Measurements from ENCODE around the gene PCMTD2.

Gene PCMTD2

DNA sequence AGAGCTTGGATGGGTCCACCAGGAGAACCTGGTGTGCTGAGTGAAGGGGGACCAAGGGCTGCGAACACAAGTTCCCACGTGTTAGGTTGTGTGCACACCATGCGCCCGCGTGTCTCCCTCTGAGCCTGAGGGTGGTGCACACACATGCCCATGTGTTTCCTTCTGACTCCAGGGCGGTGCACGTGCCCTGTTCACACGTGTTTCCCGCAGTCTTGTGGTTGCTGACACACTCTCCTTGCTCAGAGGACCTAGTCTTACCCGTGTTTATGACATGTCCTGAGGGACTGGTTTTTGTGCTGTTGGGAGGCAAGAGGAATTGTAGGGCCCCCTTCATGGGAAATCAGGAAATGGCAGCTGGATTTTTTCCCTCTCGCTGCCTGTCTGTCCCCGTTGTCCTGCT lies 36.3 kb upstream of the PCMTD2 start:
- CTCF ChIA-PET, result no interaction called here
- H3K36me3 ChIP-seq (ENCODE audit: control insufficient read depth in 2 of 2, insufficient read depth in 1 of 2, low read length in 2 of 2), result no peaks in the 10 kb centered on the region
- TF ChIP-seq, protein P1, sequence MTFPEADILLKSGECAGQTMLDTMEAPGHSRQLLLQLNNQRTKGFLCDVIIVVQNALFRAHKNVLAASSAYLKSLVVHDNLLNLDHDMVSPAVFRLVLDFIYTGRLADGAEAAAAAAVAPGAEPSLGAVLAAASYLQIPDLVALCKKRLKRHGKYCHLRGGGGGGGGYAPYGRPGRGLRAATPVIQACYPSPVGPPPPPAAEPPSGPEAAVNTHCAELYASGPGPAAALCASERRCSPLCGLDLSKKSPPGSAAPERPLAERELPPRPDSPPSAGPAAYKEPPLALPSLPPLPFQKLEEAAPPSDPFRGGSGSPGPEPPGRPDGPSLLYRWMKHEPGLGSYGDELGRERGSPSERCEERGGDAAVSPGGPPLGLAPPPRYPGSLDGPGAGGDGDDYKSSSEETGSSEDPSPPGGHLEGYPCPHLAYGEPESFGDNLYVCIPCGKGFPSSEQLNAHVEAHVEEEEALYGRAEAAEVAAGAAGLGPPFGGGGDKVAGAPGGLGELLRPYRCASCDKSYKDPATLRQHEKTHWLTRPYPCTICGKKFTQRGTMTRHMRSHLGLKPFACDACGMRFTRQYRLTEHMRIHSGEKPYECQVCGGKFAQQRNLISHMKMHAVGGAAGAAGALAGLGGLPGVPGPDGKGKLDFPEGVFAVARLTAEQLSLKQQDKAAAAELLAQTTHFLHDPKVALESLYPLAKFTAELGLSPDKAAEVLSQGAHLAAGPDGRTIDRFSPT (tag by site-specific recombination; IDR thresholded peaks at IDR 0.05), result no peak
- TF ChIP-seq TCF7L2 (IDR thresholded peaks at IDR 0.05; ENCODE audit: borderline replicate concordance, low read depth, low read length) (no peak), ZNF266 (tag by site-specific recombination; IDR thresholded peaks at IDR 0.05; ENCODE audit: low read depth) (no peak), ZNF548 (tag by site-specific recombination; IDR thresholded peaks at IDR 0.05) (no peak), ZNF2 (tag by site-specific recombination; IDR thresholded peaks at IDR 0.05) (no peak), HOXD13 (CRISPR knock-in tag; IDR thresholded peaks at IDR 0.05; ENCODE audit: borderline replicate concordance) (no peak), ZNF350 (tag by site-specific recombination; IDR thresholded peaks at IDR 0.05) (no peak), ZNF112 (tag by site-specific recombination; IDR thresholded peaks at IDR 0.05) (no peak), ZNF274 (IDR thresholded peaks at IDR 0.05; ENCODE audit: low read length) (no peak), ZNF274 (tag by site-specific recombination; IDR thresholded peaks at IDR 0.05; ENCODE audit: borderline replicate concordance) (no peak), ZNF341 (tag by site-specific recombination; IDR thresholded peaks at IDR 0.05; ENCODE audit: low read depth) (no peak), KLF16 (tag by site-specific recombination; IDR thresholded peaks at IDR 0.05) (no peak), ZNF707 (tag by site-specific recombination; IDR thresholded peaks at IDR 0.05) (no peak), GLIS1 (tag by site-specific recombination; IDR thresholded peaks at IDR 0.05) (no peak)
- TF ChIP-seq, protein P2, sequence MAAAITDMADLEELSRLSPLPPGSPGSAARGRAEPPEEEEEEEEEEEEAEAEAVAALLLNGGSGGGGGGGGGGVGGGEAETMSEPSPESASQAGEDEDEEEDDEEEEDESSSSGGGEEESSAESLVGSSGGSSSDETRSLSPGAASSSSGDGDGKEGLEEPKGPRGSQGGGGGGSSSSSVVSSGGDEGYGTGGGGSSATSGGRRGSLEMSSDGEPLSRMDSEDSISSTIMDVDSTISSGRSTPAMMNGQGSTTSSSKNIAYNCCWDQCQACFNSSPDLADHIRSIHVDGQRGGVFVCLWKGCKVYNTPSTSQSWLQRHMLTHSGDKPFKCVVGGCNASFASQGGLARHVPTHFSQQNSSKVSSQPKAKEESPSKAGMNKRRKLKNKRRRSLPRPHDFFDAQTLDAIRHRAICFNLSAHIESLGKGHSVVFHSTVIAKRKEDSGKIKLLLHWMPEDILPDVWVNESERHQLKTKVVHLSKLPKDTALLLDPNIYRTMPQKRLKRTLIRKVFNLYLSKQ (tag by site-specific recombination; IDR thresholded peaks at IDR 0.05; ENCODE audit: borderline replicate concordance), result no peak
- H3K4me3 ChIP-seq (ENCODE audit: low read depth, low read length), result no peak overlapping the region
- POLR2A ChIA-PET, result no interaction called here
- no peak overlapping the region for H3K27ac ChIP-seq (ENCODE audit: extremely low read depth, low read depth, low read length)
- no peaks in the 10 kb centered on the region for H3K9me3 ChIP-seq (ENCODE audit: control insufficient read depth, insufficient read depth, low read depth, low read length)
- H3K4me1 ChIP-seq (ENCODE audit: control insufficient read depth, insufficient read depth, low read length), result no peaks in the 10 kb centered on the region

DNA sequence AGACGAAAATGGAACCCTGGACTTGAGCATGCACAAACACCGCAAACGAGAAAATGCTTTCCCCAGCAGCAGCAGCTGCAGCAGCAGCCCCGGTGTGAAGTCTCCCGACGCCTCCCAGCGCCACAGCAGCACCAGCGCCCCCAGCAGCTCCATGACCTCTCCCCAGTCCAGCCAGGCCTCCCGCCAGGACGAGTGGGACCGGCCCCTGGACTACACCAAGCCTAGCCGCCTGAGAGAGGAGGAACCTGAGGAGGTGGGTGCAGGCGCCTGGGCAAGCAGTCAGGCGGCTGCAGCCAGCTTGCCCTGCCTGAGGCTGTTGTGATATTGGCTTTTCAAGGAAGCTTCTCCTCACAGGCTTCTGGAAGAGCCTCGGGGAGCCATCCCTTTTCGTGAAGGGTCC lies 35.8 kb upstream of the PCMTD2 start:
- CTCF ChIA-PET, result no interaction called here
- no peaks in the 10 kb centered on the region for H3K4me1 ChIP-seq (ENCODE audit: control insufficient read depth, insufficient read depth, low read length)
- POLR2A ChIA-PET, result no interaction called here

More for the DNA sequence above, 35.8 kb upstream of the PCMTD2 start:
- H3K9me3 ChIP-seq (ENCODE audit: control insufficient read depth, insufficient read depth, low read depth, low read length), result no peaks in the 10 kb centered on the region
- H3K36me3 ChIP-seq (ENCODE audit: control insufficient read depth in 2 of 2, insufficient read depth in 1 of 2, low read length in 2 of 2), result no peaks in the 10 kb centered on the region
- TF ChIP-seq, protein P3, sequence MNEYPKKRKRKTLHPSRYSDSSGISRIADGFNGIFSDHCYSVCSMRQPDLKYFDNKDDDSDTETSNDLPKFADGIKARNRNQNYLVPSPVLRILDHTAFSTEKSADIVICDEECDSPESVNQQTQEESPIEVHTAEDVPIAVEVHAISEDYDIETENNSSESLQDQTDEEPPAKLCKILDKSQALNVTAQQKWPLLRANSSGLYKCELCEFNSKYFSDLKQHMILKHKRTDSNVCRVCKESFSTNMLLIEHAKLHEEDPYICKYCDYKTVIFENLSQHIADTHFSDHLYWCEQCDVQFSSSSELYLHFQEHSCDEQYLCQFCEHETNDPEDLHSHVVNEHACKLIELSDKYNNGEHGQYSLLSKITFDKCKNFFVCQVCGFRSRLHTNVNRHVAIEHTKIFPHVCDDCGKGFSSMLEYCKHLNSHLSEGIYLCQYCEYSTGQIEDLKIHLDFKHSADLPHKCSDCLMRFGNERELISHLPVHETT (tag by site-specific recombination; IDR thresholded peaks at IDR 0.05), result no peak
- TF ChIP-seq GFI1B (tag by site-specific recombination; IDR thresholded peaks at IDR 0.05) (no peak), KLF16 (tag by site-specific recombination; IDR thresholded peaks at IDR 0.05) (no peak), ZNF221 (tag by site-specific recombination; IDR thresholded peaks at IDR 0.05; ENCODE audit: borderline replicate concordance) (no peak), REPIN1 (tag by site-specific recombination; IDR thresholded peaks at IDR 0.05; ENCODE audit: low read depth) (no peak), ZNF555 (tag by site-specific recombination; conservative IDR thresholded peaks at IDR 0.05) (no peak), ZNF202 (tag by site-specific recombination; IDR thresholded peaks at IDR 0.05; ENCODE audit: borderline replicate concordance) (no peak), ZNF366 (tag by site-specific recombination; conservative IDR thresholded peaks at IDR 0.05) (no peak), ZNF830 (tag by site-specific recombination; IDR thresholded peaks at IDR 0.05; ENCODE audit: low read depth) (no peak), ZNF558 (tag by site-specific recombination; IDR thresholded peaks at IDR 0.05) (no peak)
- TF ChIP-seq, protein P4, sequence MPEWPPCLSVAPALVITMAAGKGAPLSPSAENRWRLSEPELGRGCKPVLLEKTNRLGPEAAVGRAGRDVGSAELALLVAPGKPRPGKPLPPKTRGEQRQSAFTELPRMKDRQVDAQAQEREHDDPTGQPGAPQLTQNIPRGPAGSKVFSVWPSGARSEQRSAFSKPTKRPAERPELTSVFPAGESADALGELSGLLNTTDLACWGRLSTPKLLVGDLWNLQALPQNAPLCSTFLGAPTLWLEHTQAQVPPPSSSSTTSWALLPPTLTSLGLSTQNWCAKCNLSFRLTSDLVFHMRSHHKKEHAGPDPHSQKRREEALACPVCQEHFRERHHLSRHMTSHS (tag by site-specific recombination; IDR thresholded peaks at IDR 0.05), result no peak
- TF ChIP-seq, protein P2 (tag by site-specific recombination; IDR thresholded peaks at IDR 0.05; ENCODE audit: borderline replicate concordance), result no peak
- TF ChIP-seq, protein P5, sequence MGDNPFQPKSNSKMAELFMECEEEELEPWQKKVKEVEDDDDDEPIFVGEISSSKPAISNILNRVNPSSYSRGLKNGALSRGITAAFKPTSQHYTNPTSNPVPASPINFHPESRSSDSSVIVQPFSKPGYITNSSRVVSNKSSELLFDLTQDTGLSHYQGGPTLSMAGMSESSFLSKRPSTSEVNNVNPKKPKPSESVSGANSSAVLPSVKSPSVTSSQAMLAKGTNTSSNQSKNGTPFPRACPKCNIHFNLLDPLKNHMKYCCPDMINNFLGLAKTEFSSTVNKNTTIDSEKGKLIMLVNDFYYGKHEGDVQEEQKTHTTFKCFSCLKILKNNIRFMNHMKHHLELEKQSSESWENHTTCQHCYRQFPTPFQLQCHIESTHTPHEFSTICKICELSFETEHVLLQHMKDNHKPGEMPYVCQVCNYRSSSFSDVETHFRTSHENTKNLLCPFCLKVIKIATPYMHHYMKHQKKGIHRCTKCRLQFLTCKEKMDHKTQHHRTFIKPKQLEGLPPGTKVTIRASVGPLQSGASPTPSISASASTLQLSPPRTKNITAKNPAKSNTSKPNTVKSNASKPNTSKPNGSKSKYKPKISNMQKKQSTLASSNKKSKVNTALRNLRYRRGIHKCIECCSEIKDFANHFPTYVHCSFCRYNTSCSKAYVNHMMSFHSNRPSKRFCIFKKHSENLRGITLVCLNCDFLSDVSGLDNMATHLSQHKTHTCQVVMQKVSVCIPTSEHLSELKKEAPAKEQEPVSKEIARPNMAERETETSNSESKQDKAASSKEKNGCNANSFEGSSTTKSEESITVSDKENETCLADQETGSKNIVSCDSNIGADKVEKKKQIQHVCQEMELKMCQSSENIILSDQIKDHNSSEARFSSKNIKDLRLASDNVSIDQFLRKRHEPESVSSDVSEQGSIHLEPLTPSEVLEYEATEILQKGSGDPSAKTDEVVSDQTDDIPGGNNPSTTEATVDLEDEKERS (tag by site-specific recombination; IDR thresholded peaks at IDR 0.05), result no peak
- H3K27ac ChIP-seq (ENCODE audit: extremely low read depth, low read depth, low read length), result no peak overlapping the region
- H3K4me3 ChIP-seq (ENCODE audit: low read depth, low read length), result no peak overlapping the region
